ENCODE results near the gene MADCAM1.

Gene MADCAM1

GRCh38 chr19:532561-533363, 36.5 kb downstream of the MADCAM1 start:
- DNase-seq: no peak

GRCh38 chr19:533364-534058, 37.2 kb downstream of the MADCAM1 start:
- no peak for DNase-seq

- no peak for DNase-seq
These were observed 37.8 kb downstream of the MADCAM1 start for GRCh38 chr19:534088-534487.

GRCh38 chr19:535017-535835, 38.9 kb downstream of the MADCAM1 start:
- no peak for DNase-seq

GRCh38 chr19:536031-536880, 40.0 kb downstream of the MADCAM1 start:
- DNase-seq: no peak

GRCh38 chr19:536881-537404, 40.7 kb downstream of the MADCAM1 start:
- no peak for DNase-seq

- DNase-seq: no peak
These were observed 42.5 kb downstream of the MADCAM1 start for GRCh38 chr19:538641-539428.

GRCh38 chr19:539429-540030, 43.2 kb downstream of the MADCAM1 start:
- no peak for DNase-seq

- DNase-seq: no peak
These were observed 44.8 kb downstream of the MADCAM1 start for GRCh38 chr19:540867-541637.

GRCh38 chr19:541699-542098, 45.4 kb downstream of the MADCAM1 start:
- no peak for DNase-seq

- no peak for DNase-seq
These were observed 46.0 kb downstream of the MADCAM1 start for GRCh38 chr19:542173-542866.

- no peak for DNase-seq
These were observed 47.8 kb downstream of the MADCAM1 start, which contains the start of gene GZMM for GRCh38 chr19:543910-544608. GZMM (plus strand) TSS chr19:544053; CDS start chr19:544072, 19 bp downstream.

- DNase-seq: no peak
These were observed 50.8 kb downstream of the MADCAM1 start for GRCh38 chr19:547117-547516.

- DNase-seq: no peak
These were observed 51.8 kb downstream of the MADCAM1 start for GRCh38 chr19:547836-548720.

- no peak for DNase-seq
These were observed 52.9 kb downstream of the MADCAM1 start for GRCh38 chr19:548886-549830.

- no peak for DNase-seq
These were observed 58.5 kb downstream of the MADCAM1 start for GRCh38 chr19:554817-555216.

Measured in GOT3 (cell line).